Transverse colon (tissue), 4 donors: ENCODE results near the gene ZNF273. TPM values are rescaled to one million over a fixed set of nuclear protein-coding genes. Genes with fewer than 3 reads are reported as not detected.
"Not testable (repeated sequence)": the region's sequence is repeated elsewhere in the genome, so short reads cannot be mapped to it uniquely, and the experiment has no call there.

Experiments
- DNase-seq: peaks from one replicate; pipeline ENCODE4 v3.0.0-alpha.2; 2019
- H3K27ac ChIP-seq, 4 donors: fragments of 200-600 bp; sonication (generic); 2 replicates each; pipeline ENCODE4 v1.5.1; 2016 to 2018; ENCODE audit warnings: inconsistent platforms in 4 of 4
- H3K27me3 ChIP-seq: fragments of 200-600 bp; sonication (generic); 2 replicates; pipeline ENCODE4 v1.5.1; 2017; ENCODE audit warnings: inconsistent platforms
- H3K36me3 ChIP-seq, 4 donors: fragments of 200-600 bp; sonication (generic); 2 replicates each; pipeline ENCODE4 v1.5.1; 2017 to 2019; ENCODE audit warnings: inconsistent platforms in 4 of 4
- H3K4me1 ChIP-seq, 4 donors: fragments of 200-600 bp; sonication (generic); 2 replicates each; pipeline ENCODE4 v1.5.1; 2017 to 2020; ENCODE audit warnings: inconsistent platforms in 4 of 4
- H3K4me3 ChIP-seq, 4 donors: fragments of 200-600 bp; sonication (generic); 1 replicate in 1 of 4; 2 replicates in 3 of 4; pipeline versions ENCODE4 v1.5.1 to v1.6.1; 2017 to 2019; ENCODE audit warnings: inconsistent platforms in 4 of 4
- H3K9me3 ChIP-seq, 2 donors: fragments of 200-600 bp; sonication (generic); 2 replicates each; pipeline ENCODE4 v1.5.1; 2017 to 2019; ENCODE audit warnings: inconsistent platforms in 2 of 2
- EP300 ChIP-seq: sonication (generic); formaldehyde crosslinking; IDR thresholded peaks from one replicate; pipeline ENCODE4 v1.6.1; 2017; ENCODE audit warnings: antibody characterized with exemption, low read depth
- POLR2A ChIP-seq: fragments of 450-650 bp; IDR thresholded peaks from one replicate; pipeline ENCODE4 v1.6.1; 2016; ENCODE audit warnings: antibody characterized with exemption, mild to moderate bottlenecking, moderate library complexity
- POLR2AphosphoS5 ChIP-seq, 3 donors: sonication (generic); formaldehyde crosslinking; IDR thresholded peaks; one replicate each; pipeline ENCODE4 v1.6.1; 2016; ENCODE audit warnings: antibody characterized with exemption in 3 of 3
- WGBS, 2 donors: methylation state at CpG; one replicate each; pipeline ENCODE4 v1.1.5; 2018; ENCODE audit warnings: low coverage in 1 of 2; 5-methylcytosine and 5-hydroxymethylcytosine counted together
- in situ Hi-C, 4 donors: fragments of 200-750 bp; cut with MboI; loops; one replicate each; pipeline versions ENCODE4 v1.15.0 to v1.15.1; 2017; ENCODE audit warnings: low sequenced_read_pairs in 3 of 4, low pct_ligation_motif_present in 1 of 4, low pct_unique_long_range_greater_than_20kb in 1 of 4
- intact Hi-C: fragments of 100-400 bp; cut with DNase I; formaldehyde crosslinking; loops from one replicate; pipeline ENCODE4 v1.15.1; 2023; ENCODE audit warnings: low total_unique reads
- total RNA-seq, 4 donors: library from RNA; depleted of rRNA; stranded (reverse); fragments of >200 nt; gene quantifications; one replicate each; pipeline ENCODE4 v1.1.0, GENCODE V29; 2016
- TF ChIP-seq, protein P1 (sequence below), 5 experiments: fragments of 200-600 bp in 3 of 5; fragments of 450-650 bp in 2 of 5; sonication (generic) in 3 of 5; IDR thresholded peaks; 1 replicate in 2 of 5; 2 replicates in 3 of 5; pipeline ENCODE4 v1.5.1; 2016 to 2017; ENCODE audit warnings: antibody characterized with exemption in 5 of 5, inconsistent platforms in 3 of 5, mild to moderate bottlenecking in 2 of 5, moderate library complexity in 1 of 5

ZNF273 gene
- total RNA-seq, 4 donors from 2014 or later: 4.1 to 14.9 (median 5.7) TPM

DNA sequence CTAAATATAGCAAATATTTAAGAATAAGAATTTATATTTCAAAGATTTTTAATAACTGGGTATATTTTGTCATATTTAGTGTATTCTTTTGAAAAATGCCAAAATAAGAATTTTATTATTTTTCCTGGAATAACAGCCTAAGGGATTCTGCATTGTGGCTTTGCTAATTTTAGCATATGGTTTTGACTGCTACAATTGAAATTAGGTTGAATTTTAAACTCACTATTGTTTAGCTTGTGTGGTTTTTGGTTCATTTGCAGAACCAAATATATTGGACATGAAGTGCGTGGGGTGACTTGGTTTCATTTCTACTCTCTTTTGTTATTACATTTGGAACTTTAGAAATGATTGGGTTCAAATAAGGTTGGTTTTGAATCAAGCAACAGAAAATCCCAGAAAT is 35.5 kb downstream of the ZNF273 start:
- Histone ChIP-seq H3K27me3 (no peaks in the 10 kb centered on the region), H3K9me3 (peaks cover 10 to 13% of the 10 kb centered on the region in 2 donors), H3K4me3 (no peak overlapping the region), H3K4me1 (no peaks in the 10 kb centered on the region), H3K36me3 (no peaks in the 10 kb centered on the region), H3K27ac (no peak overlapping the region)
- no peak for DNase-seq
- in situ Hi-C loops (no loop called here), intact Hi-C loops (no loop called here)
- WGBS, 2 donors: 78 to 91% methylated on average over 1 of the region's 1 CpG
- TF ChIP-seq EP300: no peak
- TF ChIP-seq POLR2A: no peak
- TF ChIP-seq POLR2AphosphoS5 (IDR thresholded peaks at IDR 0.05): no peak
- TF ChIP-seq, protein P1, sequence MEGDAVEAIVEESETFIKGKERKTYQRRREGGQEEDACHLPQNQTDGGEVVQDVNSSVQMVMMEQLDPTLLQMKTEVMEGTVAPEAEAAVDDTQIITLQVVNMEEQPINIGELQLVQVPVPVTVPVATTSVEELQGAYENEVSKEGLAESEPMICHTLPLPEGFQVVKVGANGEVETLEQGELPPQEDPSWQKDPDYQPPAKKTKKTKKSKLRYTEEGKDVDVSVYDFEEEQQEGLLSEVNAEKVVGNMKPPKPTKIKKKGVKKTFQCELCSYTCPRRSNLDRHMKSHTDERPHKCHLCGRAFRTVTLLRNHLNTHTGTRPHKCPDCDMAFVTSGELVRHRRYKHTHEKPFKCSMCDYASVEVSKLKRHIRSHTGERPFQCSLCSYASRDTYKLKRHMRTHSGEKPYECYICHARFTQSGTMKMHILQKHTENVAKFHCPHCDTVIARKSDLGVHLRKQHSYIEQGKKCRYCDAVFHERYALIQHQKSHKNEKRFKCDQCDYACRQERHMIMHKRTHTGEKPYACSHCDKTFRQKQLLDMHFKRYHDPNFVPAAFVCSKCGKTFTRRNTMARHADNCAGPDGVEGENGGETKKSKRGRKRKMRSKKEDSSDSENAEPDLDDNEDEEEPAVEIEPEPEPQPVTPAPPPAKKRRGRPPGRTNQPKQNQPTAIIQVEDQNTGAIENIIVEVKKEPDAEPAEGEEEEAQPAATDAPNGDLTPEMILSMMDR (IDR thresholded peaks at IDR 0.05): no peak

DNA sequence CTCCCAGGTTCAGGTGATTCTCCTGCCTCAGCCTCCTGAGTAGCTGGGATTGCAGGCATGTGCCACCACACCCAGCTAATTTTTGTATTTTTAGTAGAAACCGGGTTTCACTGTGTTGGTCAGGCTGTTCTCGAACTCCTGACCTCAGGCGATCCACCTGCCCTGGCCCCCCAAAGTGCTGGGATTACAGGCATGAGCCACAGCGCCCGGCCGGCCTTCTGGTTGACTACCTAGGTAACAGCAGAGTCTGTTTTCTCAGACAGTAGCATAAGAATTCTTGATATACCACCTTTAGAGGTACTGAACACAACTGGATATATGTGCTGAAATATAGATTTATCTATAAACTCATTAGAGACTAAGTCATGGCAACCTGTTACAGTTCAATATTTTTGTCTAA is 36.9 kb downstream of the ZNF273 start:
- H3K36me3 ChIP-seq, H3K9me3 ChIP-seq, DNase-seq, H3K27me3 ChIP-seq, H3K4me1 ChIP-seq, in situ Hi-C loops, H3K27ac ChIP-seq, intact Hi-C loops, H3K4me3 ChIP-seq: not testable (repeated sequence)
- WGBS, 2 donors: 96% methylated on average over 6 of the region's 6 CpGs; no CpG with 5 or more reads in 1 of the 2 donors

DNA sequence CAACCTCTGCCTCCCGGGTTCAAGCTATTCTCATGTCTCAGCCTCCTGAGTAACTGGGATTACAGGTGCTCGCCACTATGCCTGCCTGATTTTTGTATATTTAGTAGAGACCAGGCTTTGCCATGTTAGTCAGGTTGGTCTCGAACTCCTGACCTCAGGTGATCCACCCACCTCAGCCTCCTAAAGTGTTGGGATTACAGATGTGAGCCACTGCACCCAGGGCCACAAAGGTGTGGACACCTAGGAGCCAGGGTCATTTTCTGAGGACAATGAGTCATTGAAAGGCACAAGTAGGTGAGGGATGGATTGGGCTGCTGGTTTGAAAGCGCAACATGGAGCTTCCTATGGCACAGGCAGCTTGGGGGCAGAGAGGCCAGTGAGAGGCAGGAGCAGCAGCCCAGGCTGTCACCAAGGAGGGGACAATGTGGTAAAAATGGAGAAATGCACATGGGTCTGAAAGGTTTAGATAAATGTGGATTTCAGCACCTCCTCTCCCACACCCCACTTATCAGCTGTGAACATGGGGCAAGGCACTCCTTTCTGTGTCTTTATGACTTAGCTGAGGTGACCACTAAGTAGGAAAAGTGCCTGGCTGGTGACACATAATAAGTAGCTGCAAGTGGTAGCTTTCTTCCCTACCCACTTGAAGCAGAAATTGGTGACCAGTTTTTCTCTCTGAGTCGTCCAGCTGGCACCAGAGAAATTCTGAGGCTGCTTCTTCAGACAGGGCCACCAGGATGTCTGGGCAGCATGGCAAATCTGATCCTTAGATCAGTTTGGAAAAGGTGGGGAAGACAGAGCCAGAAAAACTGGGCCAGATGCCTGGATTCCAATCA is 41.8 kb downstream of the ZNF273 start:
- H3K9me3 ChIP-seq, in situ Hi-C loops, intact Hi-C loops, H3K4me3 ChIP-seq, H3K4me1 ChIP-seq, H3K36me3 ChIP-seq, H3K27ac ChIP-seq, DNase-seq: not testable (repeated sequence)
- peaks cover 42% of the 10 kb centered on the region for H3K27me3 ChIP-seq
- WGBS, 2 donors: 77 to 100% methylated on average over 1 to 5 of the region's 5 CpGs

GRCh38 chr7:64945503-64946175 is 42.6 kb downstream of the ZNF273 start:
- no peak for DNase-seq
- Histone ChIP-seq H3K4me1 (peaks cover 8 to 10% (median 9%) of the 10 kb centered on the region in 4 donors), H3K9me3 (no peaks in the 10 kb centered on the region), H3K27ac (no peak overlapping the region), H3K27me3 (peaks cover 42% of the 10 kb centered on the region), H3K36me3 (no peaks in the 10 kb centered on the region), H3K4me3 (no peak overlapping the region)
- WGBS, 2 donors: 35% methylated on average over 2 of the region's 2 CpGs; no CpG with 5 or more reads in 1 of the 2 donors
- in situ Hi-C loops: no loop called here
- intact Hi-C loops: no loop called here
- no peak for TF ChIP-seq EP300
- no peak for TF ChIP-seq POLR2AphosphoS5 (IDR thresholded peaks at IDR 0.05)
- no peak for TF ChIP-seq POLR2A
- TF ChIP-seq, protein P1 (IDR thresholded peaks at IDR 0.05): no peak

- H3K9me3 ChIP-seq: no peaks in the 10 kb centered on the region
- H3K4me3 ChIP-seq: no peak overlapping the region
- H3K27ac ChIP-seq: no peak overlapping the region
- no peaks in the 10 kb centered on the region for H3K36me3 ChIP-seq
- peaks cover 42% of the 10 kb centered on the region for H3K27me3 ChIP-seq
- H3K4me1 ChIP-seq: peaks cover 8 to 10% (median 9%) of the 10 kb centered on the region in 4 donors
- DNase-seq: no peak
- in situ Hi-C loops: no loop called here
- TF ChIP-seq EP300 (no peak), POLR2AphosphoS5 (IDR thresholded peaks at IDR 0.05) (no peak), POLR2A (no peak)
- TF ChIP-seq, protein P1 (IDR thresholded peaks at IDR 0.05): no peak
- intact Hi-C loops: no loop called here
- 17 to 34% methylated on average over 1 to 5 of the region's 5 CpGs for WGBS, 2 donors
Measured at GRCh38 chr7:64946772-64947171, 43.7 kb downstream of the ZNF273 start.
